IMR-90 (cell line): ENCODE data around the gene AMN. TPM values are rescaled to one million over a fixed set of nuclear protein-coding genes. Genes with fewer than 3 reads are reported as not detected.

ENCODE experiments used
- ATAC-seq: fragments of 200-7000 bp; cut with Tn5 transposase; 2 replicates; pipeline ENCODE4 v1.9.1; 2020; ENCODE audit warnings: low read depth, mild to moderate bottlenecking, moderate library complexity
- BruUV-seq: library from RNA; stranded (reverse); fragments of 400-500 nt; replicated peaks from 2 replicates; lab custom pipeline; 2021; lab: Mats Ljungman, UMichigan
- CTCF ChIA-PET: fragments of 300-600 bp; formaldehyde crosslinking; extraction: SDS; loops from one replicate; lab custom pipeline; 2021; ENCODE audit warnings: antibody characterized with exemption; lab: Yijun Ruan, JAX
- POLR2A ChIA-PET: fragments of 300-600 bp; sonication (Branson Sonifier 250); formaldehyde crosslinking; loops from one replicate; lab custom pipeline; 2022; ENCODE audit warnings: antibody characterized with exemption; ENCODE audit not compliant: unreplicated experiment; lab: Charles Lee
- DNase-seq: peaks from one replicate; pipeline ENCODE4 v3.0.0; 2013
- H2AFZ ChIP-seq: replicated peaks from 2 replicates; pipeline ENCODE3; 2013; ENCODE audit warnings: low read length, mild to moderate bottlenecking; ENCODE audit not compliant: poor library complexity
- H2AK5ac ChIP-seq: 2 replicates; pipeline ENCODE4 v1.6.1; 2013; ENCODE audit warnings: low read depth, low read length, inconsistent platforms
- H2AK9ac ChIP-seq: replicated peaks from 2 replicates; pipeline ENCODE3; 2013; ENCODE audit warnings: mild to moderate bottlenecking, low read depth, low read length, moderate library complexity; ENCODE audit not compliant: poor library complexity
- H2BK120ac ChIP-seq: 2 replicates; pipeline ENCODE4 v1.6.1; 2013; ENCODE audit warnings: low read depth, low read length, inconsistent platforms
- H2BK15ac ChIP-seq: 3 replicates; pipeline ENCODE4 v1.6.1; 2013; ENCODE audit warnings: low read depth, low read length, inconsistent platforms
- H2BK20ac ChIP-seq: 2 replicates; pipeline ENCODE4 v1.6.1; 2013; ENCODE audit warnings: low read depth, mild to moderate bottlenecking, inconsistent platforms, low read length, moderate library complexity
- H2BK5ac ChIP-seq: 2 replicates; pipeline ENCODE4 v1.6.1; 2013; ENCODE audit warnings: mild to moderate bottlenecking, low read depth, low read length, inconsistent platforms; ENCODE audit not compliant: poor library complexity, severe bottlenecking
- H3K14ac ChIP-seq: replicated peaks from 2 replicates; pipeline ENCODE4 v1.6.1; 2013; ENCODE audit warnings: low read depth, low read length, inconsistent platforms
- H3K18ac ChIP-seq: 2 replicates; pipeline ENCODE4 v1.6.1; 2013; ENCODE audit warnings: low read depth, low read length, control low read depth
- H3K23ac ChIP-seq: 2 replicates; pipeline ENCODE4 v1.6.1; 2013; ENCODE audit warnings: low read depth, low read length, inconsistent platforms
- H3K27ac ChIP-seq: 2 replicates; pipeline ENCODE4 v1.5.1; 2013; ENCODE audit warnings: mild to moderate bottlenecking, control low read depth, low read length; ENCODE audit not compliant: insufficient read depth
- H3K27me3 ChIP-seq: 2 replicates; pipeline ENCODE4 v1.6.1; 2013; ENCODE audit warnings: low read length; ENCODE audit not compliant: control insufficient read depth, insufficient read depth
- H3K36me3 ChIP-seq: 2 replicates; pipeline ENCODE4 v1.6.1; 2013; ENCODE audit warnings: low read length, mixed read lengths; ENCODE audit not compliant: control insufficient read depth, insufficient read depth
- H3K4ac ChIP-seq: 2 replicates; pipeline ENCODE4 v1.6.1; 2013; ENCODE audit warnings: low read depth, low read length, inconsistent platforms
- H3K4me1 ChIP-seq: 2 replicates; pipeline ENCODE4 v1.6.1; 2013; ENCODE audit warnings: low read length, mixed read lengths; ENCODE audit not compliant: control insufficient read depth, insufficient read depth
- H3K4me2 ChIP-seq: 2 replicates; pipeline ENCODE4 v1.6.1; 2013; ENCODE audit warnings: low read depth, mild to moderate bottlenecking, control low read depth, low read length, moderate library complexity
- H3K4me3 ChIP-seq: 2 replicates; pipeline ENCODE4 v1.5.1; 2013; ENCODE audit warnings: low read depth, mild to moderate bottlenecking, control low read depth, low read length, moderate library complexity; ENCODE audit not compliant: insufficient read depth
- H3K56ac ChIP-seq: 2 replicates; pipeline ENCODE4 v1.6.1; 2013; ENCODE audit warnings: low read length, inconsistent platforms; ENCODE audit not compliant: insufficient read depth; ENCODE audit errors: extremely low read depth
- H3K79me1 ChIP-seq, 2 experiments: 2 replicates each; pipeline ENCODE4 v1.6.1; 2013; ENCODE audit warnings: low read length in 2 of 2, inconsistent platforms in 1 of 2, low read depth in 1 of 2
- H3K9ac ChIP-seq: 2 replicates; pipeline ENCODE4 v1.6.1; 2013; ENCODE audit warnings: low read depth, low read length, control low read depth
- H3K9me1 ChIP-seq: 2 replicates; pipeline ENCODE4 v1.6.1; 2013; ENCODE audit warnings: low read length, inconsistent platforms; ENCODE audit not compliant: insufficient read depth
- H3K9me3 ChIP-seq: 2 replicates; pipeline ENCODE4 v1.6.1; 2013; ENCODE audit warnings: low read length; ENCODE audit not compliant: control insufficient read depth, insufficient read depth
- H4K20me1 ChIP-seq: 2 replicates; pipeline ENCODE4 v1.6.1; 2013; ENCODE audit warnings: low read length, inconsistent platforms; ENCODE audit not compliant: insufficient read depth
- H4K5ac ChIP-seq: 2 replicates; pipeline ENCODE4 v1.6.1; 2013; ENCODE audit warnings: mild to moderate bottlenecking, low read depth, low read length, control low read depth
- H4K8ac ChIP-seq, 2 experiments: 2 replicates each; pipeline ENCODE4 v1.6.1; 2013; ENCODE audit warnings: low read depth in 2 of 2, low read length in 2 of 2, control low read depth in 1 of 2, inconsistent platforms in 1 of 2
- H4K91ac ChIP-seq: 2 replicates; pipeline ENCODE4 v1.6.1; 2013; ENCODE audit warnings: low read depth, low read length, inconsistent platforms; ENCODE audit not compliant: insufficient read depth
- BHLHE40 ChIP-seq: fragments of 150-350 bp; IDR thresholded peaks from 2 replicates; pipeline ENCODE4 v1.6.1; 2016; ENCODE audit warnings: mild to moderate bottlenecking, low read depth, low read length
- CTCF ChIP-seq: conservative IDR thresholded peaks from 2 replicates; pipeline ENCODE4 v1.5.1; 2012; ENCODE audit warnings: mild to moderate bottlenecking, low read depth, low read length, improper control_type of control experiment
- ELK1 ChIP-seq: fragments of 150-350 bp; IDR thresholded peaks from 2 replicates; pipeline ENCODE4 v1.6.1; 2016; ENCODE audit warnings: low read depth, mild to moderate bottlenecking, low read length, moderate library complexity, borderline replicate concordance
- NFE2L2 ChIP-seq: fragments of 150-350 bp; IDR thresholded peaks from 2 replicates; pipeline ENCODE4 v1.6.1; 2016; ENCODE audit warnings: low read depth, mild to moderate bottlenecking, low read length
- POLR2A ChIP-seq: IDR thresholded peaks from 2 replicates; pipeline ENCODE4 v1.6.1; 2012; ENCODE audit warnings: mild to moderate bottlenecking, low read depth, low read length
- RAD21 ChIP-seq: IDR thresholded peaks from 2 replicates; pipeline ENCODE4 v1.6.1; 2012; ENCODE audit warnings: low read length, improper control_type of control experiment
- RCOR1 ChIP-seq: IDR thresholded peaks from 2 replicates; pipeline ENCODE4 v1.6.1; 2012; ENCODE audit warnings: mild to moderate bottlenecking, low read length, improper control_type of control experiment; ENCODE audit not compliant: insufficient replicate concordance
- SMC3 ChIP-seq: fragments of 150-350 bp; IDR thresholded peaks from 2 replicates; pipeline ENCODE4 v1.6.1; 2016; ENCODE audit warnings: low read depth, mild to moderate bottlenecking, antibody characterized with exemption, low read length, moderate library complexity
- WGBS, 2 experiments: methylation state at CpG; one replicate each; pipeline versions ENCODE4 v1.1.5 to v1.1.7; 2013; ENCODE audit warnings: missing lambda C conversion rate in 2 of 2; ENCODE audit not compliant: insufficient read length in 1 of 2; ENCODE audit errors: extremely low coverage in 2 of 2; 5-methylcytosine and 5-hydroxymethylcytosine counted together
- dilution Hi-C: fragments of 300-500 bp; cut with HindIII; formaldehyde crosslinking; loops from one replicate; pipeline ENCODE4 v1.14.3; 2018; ENCODE audit warnings: low sequenced_read_pairs; ENCODE audit not compliant: unreplicated experiment
- in situ Hi-C: fragments of 300-500 bp; cut with MboI; formaldehyde crosslinking; loops from 3 replicates; pipeline ENCODE4 v1.14.3; 2019; ENCODE audit warnings: low sequenced_read_pairs, inconsistent platforms, mixed read lengths
- intact Hi-C: fragments of 100-400 bp; cut with micrococcal nuclease; formaldehyde crosslinking; loops from 2 replicates; pipeline ENCODE4 v1.10.0; 2022
- polyA plus RNA-seq, 3 experiments: library from polyadenylated mRNA; depleted of rRNA; stranded (reverse); fragments of >200 nt; gene quantifications; 2 replicates each; pipeline ENCODE4 v1.2.3, GENCODE V29; 2012; ENCODE audit warnings: low replicate concordance in 1 of 3
- total RNA-seq: library from RNA; depleted of rRNA; stranded (reverse); fragments of >200 nt; gene quantifications from 2 replicates; pipeline ENCODE4 v1.2.3, GENCODE V29; 2012

The AMN gene
- total and polyA plus RNA-seq, 2 of the 4 experiments (the other 2 are of a cell fraction) = under 0.01 to 0.24 TPM

GRCh38 chr14:102892651-102893050 lies 29.8 kb upstream of the AMN start:
- Histone ChIP-seq H4K5ac (no peak overlapping the region), H3K27me3 (no peaks in the 10 kb centered on the region), H2BK15ac (no peak overlapping the region), H3K23ac (no peak overlapping the region), H2AK9ac (no peak overlapping the region), H3K14ac (no peak overlapping the region), H2BK5ac (no peak overlapping the region), H3K9me1 (peaks cover 10% of the 10 kb centered on the region), H4K91ac (no peak overlapping the region), H2AFZ (no peak overlapping the region), H4K8ac (no peak overlapping the region), H3K9ac (no peak overlapping the region), H2BK20ac (no peak overlapping the region), H3K9me3 (no peaks in the 10 kb centered on the region), H3K4me3 (no peak overlapping the region), H4K20me1 (peaks cover 14% of the 10 kb centered on the region; the same call in 1 of the 2 replicates), H3K4me2 (no peak overlapping the region), H3K27ac (no peak overlapping the region), H2AK5ac (peak overlapping the region; percentile 41; the same call in 1 of the 2 replicates), H3K56ac (no peak overlapping the region), H3K36me3 (peaks cover 11% of the 10 kb centered on the region), H2BK120ac (no peak overlapping the region), H3K4me1 (peaks cover 4% of the 10 kb centered on the region; the same call in 1 of the 2 replicates), H3K79me1 (peaks cover 0 to 10% of the 10 kb centered on the region in 2 experiments; a peak in 1 of 4 replicates), H3K4ac (no peak overlapping the region), H3K18ac (no peak overlapping the region)
- intact Hi-C loops = loop anchor here (1.0 to 5.0 kb wide), 2 partner anchors 95 to 117 kb away; no protein-coding TSS in a partner anchor
- WGBS, 2 experiments = 100% methylated on average over 6 of the region's 8 CpGs; no CpG with 5 or more reads in 1 of the 2 experiments
- ATAC-seq (no peak), DNase-seq (no peak)
- no peak for TF ChIP-seq ELK1
- no peak for TF ChIP-seq RAD21
- TF ChIP-seq SMC3 = no peak
- TF ChIP-seq NFE2L2 = no peak
- TF ChIP-seq CTCF = no peak
- TF ChIP-seq POLR2A = no peak
- TF ChIP-seq BHLHE40 = no peak
- TF ChIP-seq RCOR1 = no peak
- dilution Hi-C loops = no loop called here
- ChIA-PET CTCF (no interaction called here), POLR2A (no interaction called here)
- in situ Hi-C loops = loop anchor here (10.0 kb wide), 1 partner anchor 108 kb away; no protein-coding TSS in a partner anchor
- no TSS peak for BruUV-seq
